Activated gamma-delta T cell treated with anti-CD3 and anti-CD28 coated beads, Interleukin-2, amount 50 U/mL, for 16 hours (primary cell): ENCODE measurements around the gene RHBDF1.

ENCODE experiments used
- DNase-seq: peaks from one replicate; pipeline ENCODE4 v3.0.0-alpha.2; 2020; ENCODE audit warnings: low read depth

Gene RHBDF1

GRCh38 chr16:74747-75334 is 2.4 kb upstream of the RHBDF1 start:
- no peak for DNase-seq

- DNase-seq = no peak
These were observed 1.8 kb upstream of the RHBDF1 start for GRCh38 chr16:74051-74746.

- no peak for DNase-seq
These were observed 660 bp downstream of the RHBDF1 start for GRCh38 chr16:71540-72401.

- DNase-seq = no peak
These were observed 1.3 kb downstream of the RHBDF1 start for GRCh38 chr16:71210-71539.

- no peak for DNase-seq
These were observed 3.2 kb downstream of the RHBDF1 start for GRCh38 chr16:69181-69580.

- no peak for DNase-seq
These were observed 4.3 kb downstream of the RHBDF1 start for GRCh38 chr16:67884-68789.

GRCh38 chr16:67183-67791 is 5.1 kb downstream of the RHBDF1 start:
- no peak for DNase-seq

GRCh38 chr16:66309-67182 is 5.9 kb downstream of the RHBDF1 start:
- no peak for DNase-seq

- peak; percentile 81 for DNase-seq
These were observed 6.7 kb downstream of the RHBDF1 start for GRCh38 chr16:65745-66144.

GRCh38 chr16:64914-65255 is 7.5 kb downstream of the RHBDF1 start:
- DNase-seq = no peak

- DNase-seq = no peak
These were observed 8.2 kb downstream of the RHBDF1 start for GRCh38 chr16:63998-64913.

- no peak for DNase-seq
These were observed 9.0 kb downstream of the RHBDF1 start for GRCh38 chr16:63466-63865.

- DNase-seq = no peak
These were observed 9.5 kb downstream of the RHBDF1 start for GRCh38 chr16:62968-63391.

- DNase-seq = no peak
These were observed 10.0 kb downstream of the RHBDF1 start for GRCh38 chr16:62283-62967.

- no peak for DNase-seq
These were observed 10.6 kb downstream of the RHBDF1 start for GRCh38 chr16:61879-62281.

- no peak for DNase-seq
These were observed 11.2 kb downstream of the RHBDF1 start for GRCh38 chr16:60929-61878.

- no peak for DNase-seq
These were observed 12.3 kb downstream of the RHBDF1 start for GRCh38 chr16:60166-60565.
